Endothelial cell of umbilical vein (primary cell): ENCODE results near the gene RPL22. TPM values are rescaled to one million over a fixed set of nuclear protein-coding genes. Genes with fewer than 3 reads are reported as not detected.

Experiments
- BruUV-seq: library from RNA; stranded (reverse); fragments of 400-500 nt; replicated peaks from 2 replicates; lab custom pipeline; 2021; lab: Mats Ljungman, UMichigan
- CTCF ChIA-PET: fragments of 300-600, 350-600 bp; sonication (Branson Sonifier 250); formaldehyde crosslinking; loops from one replicate; lab custom pipeline; 2021; ENCODE audit warnings: antibody characterized with exemption, inconsistent platforms; lab: Charles Lee
- POLR2A ChIA-PET: fragments of 300-600, 350-600 bp; sonication (Branson Sonifier 250); formaldehyde crosslinking; loops from one replicate; lab custom pipeline; 2021; ENCODE audit warnings: antibody characterized with exemption, inconsistent platforms; lab: Charles Lee
- DNase-seq: peaks from one replicate; pipeline ENCODE4 v3.0.0-alpha.2; 2011; ENCODE audit warnings: low read depth, low spot score
- FAIRE-seq: peaks from 2 replicates; lab custom pipeline; 2011; peaks lifted over from hg19 to GRCh38; lab: Jason Lieb, UNC
- H2AFZ ChIP-seq: 2 replicates; pipeline ENCODE4 v1.6.0; 2012; ENCODE audit warnings: low read depth, low read length, control low read depth, inconsistent platforms
- H3K27ac ChIP-seq: 2 replicates; pipeline ENCODE4 v1.5.1; 2011; ENCODE audit warnings: low read depth, mild to moderate bottlenecking, control low read depth, low read length, moderate library complexity; ENCODE audit not compliant: insufficient read depth
- H3K27me3 ChIP-seq, 2 experiments: 2 replicates each; pipeline versions ENCODE4 v1.6.0 to v1.6.1; 2011; ENCODE audit warnings: low read length in 2 of 2, mixed read lengths in 1 of 2; ENCODE audit not compliant: control insufficient read depth in 2 of 2, insufficient read depth in 2 of 2
- H3K36me3 ChIP-seq, 2 experiments: 2 replicates in 1 of 2; 3 replicates in 1 of 2; pipeline ENCODE4 v1.5.1; 2011; ENCODE audit warnings: low read length in 2 of 2, mild to moderate bottlenecking in 1 of 2, moderate library complexity in 1 of 2; ENCODE audit not compliant: control insufficient read depth in 2 of 2, insufficient read depth in 2 of 2; ENCODE audit errors: extremely low read depth in 1 of 2
- H3K4me1 ChIP-seq: 3 replicates; pipeline ENCODE4 v1.5.1; 2011; ENCODE audit warnings: mild to moderate bottlenecking, low read length; ENCODE audit not compliant: control insufficient read depth, insufficient read depth; ENCODE audit errors: extremely low read depth
- H3K4me2 ChIP-seq: 2 replicates; pipeline ENCODE4 v1.6.1; 2011; ENCODE audit warnings: low read length, control low read depth, mixed read lengths; ENCODE audit not compliant: insufficient read depth
- H3K4me3 ChIP-seq, 3 experiments: fragments of 200-600 bp in 1 of 3; sonication (generic), shearing (Covaris generic) in 1 of 3; replicated peaks in 1 of 3; 2 replicates each; pipeline ENCODE4 v1.5.1; 2011 to 2016; ENCODE audit warnings: control low read depth in 3 of 3, low read length in 3 of 3, mild to moderate bottlenecking in 2 of 3, inconsistent platforms in 1 of 3, low read depth in 1 of 3, moderate library complexity in 1 of 3; ENCODE audit not compliant: insufficient read depth in 1 of 3
- H3K79me2 ChIP-seq: 2 replicates; pipeline ENCODE4 v1.6.0; 2012; ENCODE audit warnings: low read length, inconsistent platforms; ENCODE audit not compliant: control insufficient read depth, insufficient read depth
- H3K9ac ChIP-seq: replicated peaks from 2 replicates; pipeline ENCODE3; 2011; ENCODE audit warnings: low read length, control low read depth; ENCODE audit not compliant: insufficient read depth; ENCODE audit errors: extremely low read depth
- H3K9me1 ChIP-seq: replicated peaks from 3 replicates; pipeline ENCODE4 v1.6.0; 2011; ENCODE audit warnings: mild to moderate bottlenecking, low read length; ENCODE audit not compliant: control insufficient read depth, insufficient read depth; ENCODE audit errors: extremely low read depth
- H3K9me3 ChIP-seq: replicated peaks from 2 replicates; pipeline ENCODE4 v1.5.1; 2012; ENCODE audit warnings: low read length, inconsistent platforms; ENCODE audit not compliant: control insufficient read depth, insufficient read depth
- H4K20me1 ChIP-seq: replicated peaks from 2 replicates; pipeline ENCODE3; 2011; ENCODE audit warnings: mild to moderate bottlenecking, low read length; ENCODE audit not compliant: control insufficient read depth, insufficient read depth; ENCODE audit errors: extremely low read depth
- CTCF ChIP-seq, 2 donors: IDR thresholded peaks; 1 replicate in 1 of 2; 2 replicates in 1 of 2; pipeline ENCODE4 v1.5.1; 2011; ENCODE audit warnings: low read length in 2 of 2, mild to moderate bottlenecking in 2 of 2, moderate library complexity in 2 of 2, control low read depth in 1 of 2, inconsistent platforms in 1 of 2, low read depth in 1 of 2; ENCODE audit not compliant: insufficient read depth in 1 of 2; ENCODE audit errors: extremely low read depth in 1 of 2
- EZH2 ChIP-seq: IDR thresholded peaks from 2 replicates; pipeline ENCODE4 v1.6.1; 2012; ENCODE audit warnings: borderline replicate concordance, low read depth, mild to moderate bottlenecking, moderate library complexity, low read length, inconsistent platforms; ENCODE audit not compliant: severe bottlenecking
- GATA2 ChIP-seq: IDR thresholded peaks from 2 replicates; pipeline ENCODE4 v1.7.0; 2011; ENCODE audit warnings: low read depth, mild to moderate bottlenecking, moderate library complexity, mixed read lengths, low read length; ENCODE audit not compliant: insufficient read length, insufficient read depth
- JUN ChIP-seq: IDR thresholded peaks from 2 replicates; pipeline ENCODE4 v1.6.1; 2011; ENCODE audit warnings: borderline replicate concordance, low read depth; ENCODE audit not compliant: insufficient read length, insufficient read depth
- MYC ChIP-seq: IDR thresholded peaks from one replicate; pipeline ENCODE4 v1.6.1; 2011; ENCODE audit warnings: mild to moderate bottlenecking, low read depth, low read length
- POLR2A ChIP-seq: IDR thresholded peaks from 2 replicates; pipeline ENCODE4 v1.6.1; 2012; ENCODE audit warnings: low read depth, mild to moderate bottlenecking, control low read depth, low read length
- POLR2AphosphoS5 ChIP-seq: IDR thresholded peaks from 2 replicates; pipeline ENCODE4 v1.6.1; 2012; ENCODE audit warnings: low read depth, mild to moderate bottlenecking, control low read depth, low read length, moderate library complexity; ENCODE audit not compliant: insufficient read depth
- dilution Hi-C: fragments of 300-500 bp; cut with MboI; formaldehyde crosslinking; loops from one replicate; pipeline ENCODE4 v1.15.0; 2019; ENCODE audit warnings: low sequenced_read_pairs; ENCODE audit not compliant: extremely low pct_ligation_motif_present
- intact Hi-C: fragments of 100-400 bp; cut with micrococcal nuclease; formaldehyde crosslinking; loops from one replicate; pipeline ENCODE4 v1.10.0; 2022
- polyA plus RNA-seq, 4 experiments: library from polyadenylated mRNA; depleted of rRNA in 3 of 4; stranded (reverse) in 3 of 4; unstranded in 1 of 4; fragments of >200 nt; gene quantifications; 2 replicates each; pipeline versions ENCODE4 v1.2.1 to v1.2.3, GENCODE V29; 2011 to 2012; ENCODE audit warnings: missing spikeins in 1 of 4
- total RNA-seq: library from RNA; stranded (reverse); gene quantifications from 2 replicates; pipeline ENCODE4 v1.2.3, GENCODE V29; 2021

Gene RPL22
- total and polyA plus RNA-seq, 2 donors (not counting 3 experiments of a cell fraction or from before 2014, with no cell fraction given) = 71.2 to 343 TPM

GRCh38 chr1:6145396-6145750, 54.0 kb downstream of the RPL22 start:
- no peak overlapping the region for H3K4me2 ChIP-seq
- intact Hi-C loops (no loop called here), dilution Hi-C loops (no loop called here)
- no peaks in the 10 kb centered on the region for H3K79me2 ChIP-seq
- TF ChIP-seq JUN (no peak), GATA2 (no peak), MYC (no peak), POLR2AphosphoS5 (no peak), EZH2 (no peak), CTCF (IDR thresholded peaks at IDR 0.05; ENCODE audit: extremely low read depth in 1 of 2, insufficient read depth in 1 of 2, low read depth in 1 of 2, low read length in 2 of 2) (no peak), POLR2A (no peak)
- no peak overlapping the region for H3K9ac ChIP-seq
- POLR2A ChIA-PET = no interaction called here
- BruUV-seq = no TSS peak
- H3K4me1 ChIP-seq = no peaks in the 10 kb centered on the region
- no peak overlapping the region for H2AFZ ChIP-seq
- no peaks in the 10 kb centered on the region for H3K36me3 ChIP-seq
- FAIRE-seq (no peak), DNase-seq (no peak)
- H3K4me3 ChIP-seq = no peak overlapping the region
- H3K9me3 ChIP-seq = no peaks in the 10 kb centered on the region
- H3K27ac ChIP-seq = no peak overlapping the region
- CTCF ChIA-PET = interaction anchor here (0.9 kb wide), 1 partner anchor 40 kb away, joined by 4 read pairs; no protein-coding TSS in a partner anchor
- H4K20me1 ChIP-seq = no peaks in the 10 kb centered on the region
- no peaks in the 10 kb centered on the region for H3K9me1 ChIP-seq
- peaks cover 0 to 2% of the 10 kb centered on the region in 2 experiments for H3K27me3 ChIP-seq
